ENCODE measurements around the gene PRDM16.

DNA sequence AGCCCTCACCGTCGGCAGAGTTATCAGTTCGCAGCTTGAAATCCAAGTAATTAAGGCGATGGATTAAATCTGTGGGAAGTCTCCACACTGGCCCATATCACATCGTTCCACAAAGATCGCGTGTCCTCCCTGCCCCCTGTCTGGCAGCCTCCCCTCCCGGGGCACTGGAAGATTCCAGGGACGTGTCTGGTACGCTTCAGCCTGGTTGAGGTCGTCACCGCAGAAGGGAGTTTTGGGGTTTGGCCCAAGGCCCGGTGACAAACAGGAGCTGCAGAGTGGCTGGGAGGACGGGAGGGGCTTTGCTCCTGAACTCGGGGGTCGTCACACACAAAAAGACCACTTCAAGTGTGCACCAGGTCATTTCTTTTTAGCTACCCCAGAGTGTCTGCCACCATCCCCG, 51.1 kb downstream of the PRDM16 start:
- TF ChIP-seq YY1 (IDR thresholded peaks at IDR 0.05; ENCODE audit: insufficient read depth, insufficient read length), result no peak
- no peak for TF ChIP-seq SUZ12 (IDR thresholded peaks at IDR 0.05; ENCODE audit: extremely low read depth, insufficient read depth, insufficient read length)
- no peak for TF ChIP-seq ZNF274 (IDR thresholded peaks at IDR 0.05; ENCODE audit: low read depth, low read length)
